H1 (cell line): ENCODE results near the gene VOPP1. TPM values are rescaled to one million over a fixed set of nuclear protein-coding genes. Genes with fewer than 3 reads are reported as not detected.

Source experiments
- CTCF ChIA-PET: fragments of 300-600 bp; sonication (Branson Sonifier 250); formaldehyde crosslinking; loops from one replicate; lab custom pipeline; 2021; ENCODE audit not compliant: partially characterized antibody; lab: Charles Lee
- POLR2A ChIA-PET: fragments of 300-600 bp; sonication (Branson Sonifier 250); formaldehyde crosslinking; loops from one replicate; lab custom pipeline; 2021; ENCODE audit warnings: inconsistent platforms; ENCODE audit not compliant: partially characterized antibody; lab: Charles Lee
- DNase-seq, 2 experiments: peaks; one replicate each; pipeline versions ENCODE4 v3.0.0 to v3.0.0-alpha.2; 2010 to 2022; ENCODE audit warnings: low spot score in 2 of 2, low read depth in 1 of 2, mixed read lengths in 1 of 2
- FAIRE-seq: peaks from 2 replicates; lab custom pipeline; 2011; peaks lifted over from hg19 to GRCh38; lab: Jason Lieb, UNC
- H2AFZ ChIP-seq: 2 replicates; pipeline ENCODE4 v1.8.1; 2012; ENCODE audit warnings: low read length, inconsistent platforms
- H2AK5ac ChIP-seq: 2 replicates; pipeline ENCODE4 v1.6.1; 2013; ENCODE audit warnings: low read depth, low read length
- H2BK120ac ChIP-seq: replicated peaks from 2 replicates; pipeline ENCODE3; 2013; ENCODE audit warnings: low read depth, low read length, inconsistent platforms
- H2BK12ac ChIP-seq: 2 replicates; pipeline ENCODE4 v1.6.1; 2013; ENCODE audit warnings: low read depth, low read length
- H2BK15ac ChIP-seq: 2 replicates; pipeline ENCODE4 v1.6.1; 2013; ENCODE audit warnings: low read length
- H2BK20ac ChIP-seq: 2 replicates; pipeline ENCODE4 v1.6.1; 2013; ENCODE audit warnings: low read length
- H2BK5ac ChIP-seq: 2 replicates; pipeline ENCODE4 v1.6.1; 2013; ENCODE audit warnings: low read depth, low read length
- H3K14ac ChIP-seq: 2 replicates; pipeline ENCODE4 v1.6.1; 2013; ENCODE audit warnings: inconsistent platforms; ENCODE audit not compliant: insufficient read length
- H3K18ac ChIP-seq: 2 replicates; pipeline ENCODE4 v1.6.1; 2013; ENCODE audit warnings: low read length; ENCODE audit errors: extremely low read depth
- H3K23ac ChIP-seq: 2 replicates; pipeline ENCODE4 v1.6.1; 2013; ENCODE audit warnings: inconsistent platforms; ENCODE audit not compliant: insufficient read length
- H3K23me2 ChIP-seq: 2 replicates; pipeline ENCODE4 v1.6.1; 2013; ENCODE audit warnings: low read depth, low read length
- H3K27ac ChIP-seq: 2 replicates; pipeline ENCODE4 v1.6.1; 2011; ENCODE audit warnings: low read depth, low read length, inconsistent platforms
- H3K27me3 ChIP-seq, 4 experiments: replicated peaks in 1 of 4; 1 replicate in 1 of 4; 2 replicates in 3 of 4; pipeline versions ENCODE4 v1.6.1 to v1.8.1; 2011 to 2013; ENCODE audit warnings: low read length in 3 of 4, mild to moderate bottlenecking in 3 of 4, inconsistent platforms in 2 of 4, mixed read lengths in 2 of 4, moderate library complexity in 1 of 4; ENCODE audit not compliant: control insufficient read depth in 3 of 4, insufficient read depth in 3 of 4; ENCODE audit errors: extremely low read depth in 1 of 4
- H3K36me3 ChIP-seq, 4 experiments: 2 replicates each; pipeline versions ENCODE4 v1.6.1 to v1.8.1; 2011 to 2013; ENCODE audit warnings: mild to moderate bottlenecking in 4 of 4, low read length in 3 of 4, moderate library complexity in 2 of 4, control low read depth in 1 of 4, inconsistent platforms in 1 of 4; ENCODE audit not compliant: insufficient read depth in 4 of 4, control insufficient read depth in 2 of 4
- H3K4ac ChIP-seq: replicated peaks from 2 replicates; pipeline ENCODE3; 2013; ENCODE audit warnings: low read length, low read depth, mixed read lengths, inconsistent platforms; ENCODE audit not compliant: insufficient read length
- H3K4me1 ChIP-seq, 4 experiments: replicated peaks in 1 of 4; 1 replicate in 1 of 4; 2 replicates in 3 of 4; pipeline versions ENCODE4 v1.6.1 to v1.8.1; 2011 to 2013; ENCODE audit warnings: low read length in 3 of 4, inconsistent platforms in 2 of 4, mixed read lengths in 1 of 4; ENCODE audit not compliant: insufficient read depth in 4 of 4, control insufficient read depth in 3 of 4
- H3K4me2 ChIP-seq, 2 experiments: 2 replicates each; pipeline versions ENCODE4 v1.6.1 to v1.8.1; 2011 to 2013; ENCODE audit warnings: low read depth in 2 of 2, low read length in 2 of 2, control low read depth in 1 of 2, inconsistent platforms in 1 of 2, mild to moderate bottlenecking in 1 of 2; ENCODE audit not compliant: insufficient read depth in 1 of 2
- H3K4me3 ChIP-seq, 4 experiments: fragments of 200-600, 300-600 bp in 1 of 4; sonication (generic), shearing (Covaris generic), sonication (Bioruptor Twin) in 1 of 4; 2 replicates each; pipeline versions ENCODE4 v1.5.1 to v1.8.1; 2011 to 2016; ENCODE audit warnings: low read length in 4 of 4, low read depth in 3 of 4, control low read depth in 2 of 4, inconsistent platforms in 2 of 4, mild to moderate bottlenecking in 2 of 4, mixed read lengths in 1 of 4, moderate library complexity in 1 of 4; ENCODE audit not compliant: insufficient read depth in 2 of 4; ENCODE audit errors: extremely low read depth in 1 of 4
- H3K56ac ChIP-seq: replicated peaks from 2 replicates; pipeline ENCODE3; 2013; ENCODE audit warnings: low read depth, mild to moderate bottlenecking, mixed read lengths, low read length, inconsistent platforms; ENCODE audit not compliant: insufficient read length
- H3K79me1 ChIP-seq: 2 replicates; pipeline ENCODE4 v1.6.1; 2013; ENCODE audit warnings: low read depth, low read length, control low read depth
- H3K79me2 ChIP-seq, 2 experiments: 2 replicates each; pipeline versions ENCODE4 v1.6.1 to v1.8.1; 2012 to 2013; ENCODE audit warnings: low read length in 2 of 2, mild to moderate bottlenecking in 2 of 2, inconsistent platforms in 1 of 2; ENCODE audit not compliant: insufficient read depth in 2 of 2, control insufficient read depth in 1 of 2
- H3K9ac ChIP-seq, 4 experiments: replicated peaks in 1 of 4; 1 replicate in 1 of 4; 2 replicates in 3 of 4; pipeline versions ENCODE4 v1.6.1 to v1.8.1; 2011 to 2013; ENCODE audit warnings: low read depth in 3 of 4, low read length in 3 of 4, control low read depth in 2 of 4, mild to moderate bottlenecking in 2 of 4, moderate library complexity in 2 of 4, inconsistent platforms in 1 of 4; ENCODE audit errors: extremely low read depth in 1 of 4
- H3K9me3 ChIP-seq, 2 experiments: 2 replicates each; pipeline versions ENCODE4 v1.6.1 to v1.8.1; 2012 to 2013; ENCODE audit warnings: mild to moderate bottlenecking in 2 of 2, moderate library complexity in 2 of 2, control low read depth in 1 of 2, inconsistent platforms in 1 of 2, low read depth in 1 of 2, low read length in 1 of 2, mixed read lengths in 1 of 2; ENCODE audit not compliant: insufficient read depth in 2 of 2
- H4K20me1 ChIP-seq, 2 experiments: replicated peaks in 1 of 2; 2 replicates each; pipeline versions ENCODE3 to v1.8.1; 2011 to 2013; ENCODE audit warnings: inconsistent platforms in 2 of 2, low read length in 2 of 2, mild to moderate bottlenecking in 1 of 2; ENCODE audit not compliant: insufficient read depth in 2 of 2, control insufficient read depth in 1 of 2
- H4K5ac ChIP-seq: 2 replicates; pipeline ENCODE4 v1.6.1; 2013; ENCODE audit warnings: low read length, low read depth, mixed read lengths, inconsistent platforms; ENCODE audit not compliant: insufficient read length
- H4K8ac ChIP-seq: 2 replicates; pipeline ENCODE4 v1.8.0; 2013; ENCODE audit warnings: mild to moderate bottlenecking, moderate library complexity, low read length, inconsistent platforms; ENCODE audit not compliant: insufficient read depth; ENCODE audit errors: extremely low read depth
- H4K91ac ChIP-seq: replicated peaks from 2 replicates; pipeline ENCODE3; 2013; ENCODE audit warnings: low read length, mixed read lengths, inconsistent platforms; ENCODE audit not compliant: insufficient read length
- CTCF ChIP-seq, 3 experiments: IDR thresholded peaks; 1 replicate in 2 of 3; 2 replicates in 1 of 3; pipeline versions ENCODE4 v1.5.1 to v1.6.1; 2011; ENCODE audit warnings: low read length in 3 of 3, mild to moderate bottlenecking in 3 of 3, inconsistent platforms in 2 of 3, low read depth in 1 of 3, moderate library complexity in 1 of 3; ENCODE audit not compliant: insufficient read depth in 1 of 3; ENCODE audit errors: control extremely low read depth in 1 of 3
- E2F6 ChIP-seq: IDR thresholded peaks from 2 replicates; pipeline ENCODE4 v1.6.1; 2012; ENCODE audit warnings: inconsistent platforms
- GTF2F1 ChIP-seq: IDR thresholded peaks from 2 replicates; pipeline ENCODE4 v1.6.1; 2012; ENCODE audit warnings: low read depth, low read length, improper control_type of control experiment, borderline replicate concordance
- HDAC2 ChIP-seq, 2 experiments: fragments of 300-600 bp in 1 of 2; sonication (generic) in 1 of 2; IDR thresholded peaks; 2 replicates each; pipeline ENCODE4 v1.6.1; 2011 to 2012; ENCODE audit warnings: low read depth in 2 of 2, low read length in 2 of 2, mild to moderate bottlenecking in 2 of 2, moderate library complexity in 2 of 2, borderline replicate concordance in 1 of 2, inconsistent platforms in 1 of 2
- HDAC6 ChIP-seq: IDR thresholded peaks from one replicate; pipeline ENCODE4 v1.7.1; 2012; ENCODE audit warnings: low read depth, mild to moderate bottlenecking, inconsistent platforms, low read length, moderate library complexity
- JUND ChIP-seq: IDR thresholded peaks from 2 replicates; pipeline ENCODE4 v1.6.1; 2011; ENCODE audit warnings: mild to moderate bottlenecking, improper control_type of control experiment, low read length
- POLR2A ChIP-seq, 2 experiments: IDR thresholded peaks; 1 replicate in 1 of 2; 2 replicates in 1 of 2; pipeline ENCODE4 v1.6.1; 2011; ENCODE audit warnings: low read depth in 2 of 2, low read length in 2 of 2, mild to moderate bottlenecking in 2 of 2; ENCODE audit errors: control extremely low read depth in 1 of 2
- RBBP5 ChIP-seq: IDR thresholded peaks from 2 replicates; pipeline ENCODE4 v1.7.1; 2012; ENCODE audit warnings: low read depth, mild to moderate bottlenecking, inconsistent platforms, low read length, moderate library complexity, borderline replicate concordance
- TAF1 ChIP-seq: IDR thresholded peaks from 2 replicates; pipeline ENCODE4 v1.6.1; 2011; ENCODE audit warnings: mild to moderate bottlenecking, low read depth, low read length
- YY1 ChIP-seq: IDR thresholded peaks from 2 replicates; pipeline ENCODE4 v1.6.1; 2011; ENCODE audit warnings: low read depth, mild to moderate bottlenecking, low read length
- ZNF274 ChIP-seq: IDR thresholded peaks from 2 replicates; pipeline ENCODE4 v1.7.0; 2012; ENCODE audit warnings: low read length, borderline replicate concordance; ENCODE audit errors: extremely low read depth
- WGBS, 2 experiments: shearing (Covaris generic) in 1 of 2; methylation state at CpG; one replicate each; pipeline versions ENCODE4 v1.1.6 to v1.1.7; 2013 to 2015; ENCODE audit warnings: low lambda C conversion rate in 2 of 2, mixed read lengths in 2 of 2, inconsistent platforms in 1 of 2, low coverage in 1 of 2, missing lambda C conversion rate in 1 of 2; ENCODE audit not compliant: insufficient replicate concordance in 2 of 2, insufficient coverage in 1 of 2, insufficient read length in 1 of 2; ENCODE audit errors: extremely low coverage in 1 of 2, missing lambda C conversion rate in 1 of 2; 5-methylcytosine and 5-hydroxymethylcytosine counted together
- polyA plus RNA-seq, 7 experiments: library from polyadenylated mRNA; depleted of rRNA in 3 of 7; stranded (reverse) in 5 of 7; unstranded in 2 of 7; fragments of >200 nt in 5 of 7; fragments of 200-250 nt in 2 of 7; gene quantifications; 1 replicate in 5 of 7; 2 replicates in 1 of 7; 4 replicates in 1 of 7; pipeline versions ENCODE4 v1.2.1 to v1.2.3, GENCODE V29; 2011 to 2013; ENCODE audit warnings: missing spikeins in 2 of 7, mixed read lengths in 2 of 7
- total RNA-seq: library from RNA; stranded (reverse); fragmentation: NEBNext Ultra II Directional; extraction: Animal tissue kit (Norgen Biotek cat#: 25700); gene quantifications from 2 replicates; pipeline ENCODE4 v1.2.1, GENCODE V29; 2021

VOPP1 gene
- total and polyA plus RNA-seq, 2 of the 8 experiments (the other 6 are each of a cell fraction or from before 2014, with no cell fraction given): 44.7 to 83.0 TPM

GRCh38 chr7:55507743-55508142, 64.6 kb downstream of the VOPP1 start:
- DNase-seq (no peak), FAIRE-seq (no peak)
- no peak overlapping the region for H3K4ac ChIP-seq
- CTCF ChIA-PET: interaction anchor here (0.7 kb wide), 1 partner anchor 75 kb away, joined by 4 read pairs; no protein-coding TSS in a partner anchor
- no peak overlapping the region for H2AK5ac ChIP-seq
- no peaks in the 10 kb centered on the region for H3K27me3 ChIP-seq
- H4K8ac ChIP-seq: no peak overlapping the region
- no peak overlapping the region for H2BK15ac ChIP-seq
- no peaks in the 10 kb centered on the region for H3K36me3 ChIP-seq
- no peak overlapping the region for H3K9ac ChIP-seq
- H2BK5ac ChIP-seq: no peak overlapping the region
- no peak overlapping the region for H2BK12ac ChIP-seq
- H3K56ac ChIP-seq: no peak overlapping the region
- H3K23ac ChIP-seq: no peak overlapping the region
- no peak overlapping the region for H3K18ac ChIP-seq
- H4K20me1 ChIP-seq: peaks cover 4 to 12% of the 10 kb centered on the region in 2 experiments
- H2BK120ac ChIP-seq: no peak overlapping the region
- H2AFZ ChIP-seq: no peak overlapping the region
- no peak overlapping the region for H3K4me2 ChIP-seq
- no peak overlapping the region for H3K4me3 ChIP-seq
- no peak overlapping the region for H4K91ac ChIP-seq
- peaks cover 0 to 14% of the 10 kb centered on the region in 2 experiments; a peak in 1 of 4 replicates for H3K79me2 ChIP-seq
- WGBS, 2 experiments: 93% methylated on average over 5 of the region's 5 CpGs; no CpG with 5 or more reads in 1 of the 2 experiments
- H3K4me1 ChIP-seq: peaks cover 3 to 13% (median 6%) of the 10 kb centered on the region in 4 experiments; a peak in 6 of 7 replicates
- no peaks in the 10 kb centered on the region for H3K9me3 ChIP-seq
- H4K5ac ChIP-seq: no peak overlapping the region
- POLR2A ChIA-PET: interaction anchor here (1.1 kb wide), 1 partner anchor 9 kb away, joined by 3 read pairs; no protein-coding TSS in a partner anchor
- H3K14ac ChIP-seq: no peak overlapping the region
- H3K27ac ChIP-seq: no peak overlapping the region
- H3K79me1 ChIP-seq: peaks cover 3% of the 10 kb centered on the region; the same call in 1 of the 2 replicates
- no peak overlapping the region for H2BK20ac ChIP-seq
- H3K23me2 ChIP-seq: no peaks in the 10 kb centered on the region
- no peak for TF ChIP-seq GTF2F1
- TF ChIP-seq TAF1: no peak
- TF ChIP-seq E2F6: no peak
- TF ChIP-seq RBBP5: no peak
- TF ChIP-seq YY1: no peak
- no peak for TF ChIP-seq HDAC2 (IDR thresholded peaks at IDR 0.05; ENCODE audit: borderline replicate concordance in 1 of 2, low read depth in 2 of 2, low read length in 2 of 2)
- TF ChIP-seq POLR2A (IDR thresholded peaks at IDR 0.05; ENCODE audit: control extremely low read depth in 1 of 2, low read depth in 2 of 2, low read length in 2 of 2): no peak
- no peak for TF ChIP-seq ZNF274
- no peak for TF ChIP-seq CTCF (IDR thresholded peaks at IDR 0.05; ENCODE audit: control extremely low read depth in 1 of 3, insufficient read depth in 1 of 3, low read depth in 1 of 3, low read length in 3 of 3)
- TF ChIP-seq JUND: no peak
- TF ChIP-seq HDAC6: no peak
